GM19351 (cell line): ENCODE measurements around the gene HSDL2.
"Not testable (repeated sequence)": the region's sequence is repeated elsewhere in the genome, so short reads cannot be mapped to it uniquely, and the experiment has no call there.

ENCODE experiments used
- ATAC-seq: cut with Tn5 transposase; IDR thresholded peaks from one replicate; pipeline ENCODE4 v1.9.1; 2021; ENCODE audit warnings: mild to moderate bottlenecking, moderate library complexity; ENCODE audit not compliant: unreplicated experiment

HSDL2 gene

DNA sequence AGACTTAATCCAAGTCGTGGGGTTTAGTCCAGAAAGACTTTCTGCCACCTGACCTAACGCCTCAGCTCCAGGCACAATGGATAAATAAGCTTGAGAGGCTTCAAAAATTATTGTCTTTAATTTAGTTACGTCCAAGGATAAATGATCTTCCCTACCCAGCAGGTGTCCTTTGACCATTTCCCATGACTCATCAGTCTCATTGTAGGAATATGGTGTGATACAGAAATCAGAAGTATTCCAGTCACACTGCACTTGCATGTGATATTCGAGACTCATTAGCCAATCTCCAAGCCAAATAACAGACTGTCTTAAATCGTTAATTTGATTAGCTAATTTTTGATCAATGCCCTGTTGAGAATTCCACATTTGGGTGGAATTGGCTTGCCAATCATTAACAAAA is 13.2 kb downstream of the HSDL2 start:
- ATAC-seq, result not testable (repeated sequence)

DNA sequence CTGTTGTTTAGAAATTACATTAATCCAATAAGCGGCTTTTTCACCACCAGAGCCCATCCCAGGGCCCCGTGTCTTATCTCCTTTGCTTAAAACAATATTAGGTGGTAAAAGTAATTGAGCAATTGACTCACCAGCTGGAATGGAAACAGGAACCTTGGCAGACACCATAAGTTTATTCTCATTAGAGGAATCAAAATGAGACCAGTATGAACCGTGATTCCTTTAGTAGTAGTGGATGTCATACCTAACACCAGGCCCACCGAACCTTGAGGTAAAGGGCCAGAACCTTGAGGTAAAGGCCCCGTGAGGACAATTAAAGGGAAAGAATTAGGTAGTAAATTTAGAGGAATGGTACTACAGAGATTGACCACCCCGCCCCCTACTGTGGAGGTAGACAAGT is 16.5 kb downstream of the HSDL2 start:
- no peak for ATAC-seq

- no peak for ATAC-seq
Measured at GRCh38 chr9:112396872-112397271, 17.0 kb downstream of the HSDL2 start.

- no peak for ATAC-seq
Measured at GRCh38 chr9:112401175-112401815, 21.4 kb downstream of the HSDL2 start.

DNA sequence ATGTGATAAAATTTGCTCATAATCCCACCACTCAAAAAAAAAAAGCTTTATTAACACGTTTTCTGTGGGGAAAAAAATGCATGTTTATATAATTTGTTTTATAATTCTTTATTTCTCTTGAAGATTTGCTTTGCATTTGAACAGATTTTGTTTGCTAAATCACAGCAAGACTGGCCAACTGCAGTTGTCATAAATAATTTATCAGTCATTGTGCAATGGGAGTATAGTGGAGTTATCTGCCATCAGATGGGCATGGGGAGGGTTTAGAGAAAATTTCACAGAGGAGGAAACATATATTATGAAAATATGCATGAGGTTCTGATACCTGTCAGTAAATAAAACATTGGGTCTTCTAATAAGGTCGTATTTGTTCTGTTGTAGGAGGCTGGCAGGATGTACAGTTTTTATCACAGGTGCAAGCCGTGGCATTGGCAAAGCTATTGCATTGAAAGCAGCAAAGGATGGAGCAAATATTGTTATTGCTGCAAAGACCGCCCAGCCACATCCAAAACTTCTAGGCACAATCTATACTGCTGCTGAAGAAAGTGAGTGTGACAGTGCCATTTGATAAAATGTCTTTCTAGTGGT is 23.8 kb downstream of the HSDL2 start:
- no peak for ATAC-seq

GRCh38 chr9:112404508-112404932 is 24.6 kb downstream of the HSDL2 start:
- ATAC-seq, result no peak

DNA sequence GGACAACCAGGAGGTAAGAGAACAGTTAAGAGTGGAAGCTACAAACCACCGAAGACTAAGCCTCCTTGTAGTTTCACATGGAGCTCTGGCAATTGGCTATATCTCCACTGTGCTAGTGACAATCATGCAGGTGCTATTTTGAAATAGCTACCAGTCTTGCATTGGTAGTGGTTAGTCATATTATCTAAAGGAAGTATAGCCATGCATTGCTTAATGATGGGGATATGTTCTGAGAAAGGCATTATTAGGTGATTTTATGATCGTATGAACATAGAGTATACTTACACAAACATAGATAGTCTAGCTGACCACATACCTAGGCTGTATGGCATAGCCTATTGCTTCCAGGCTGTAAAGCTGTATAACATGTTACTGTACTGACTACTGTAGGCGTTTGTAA is 28.4 kb downstream of the HSDL2 start:
- ATAC-seq, result no peak

- no peak for ATAC-seq
Measured at GRCh38 chr9:112408819-112409218, 28.9 kb downstream of the HSDL2 start.

DNA sequence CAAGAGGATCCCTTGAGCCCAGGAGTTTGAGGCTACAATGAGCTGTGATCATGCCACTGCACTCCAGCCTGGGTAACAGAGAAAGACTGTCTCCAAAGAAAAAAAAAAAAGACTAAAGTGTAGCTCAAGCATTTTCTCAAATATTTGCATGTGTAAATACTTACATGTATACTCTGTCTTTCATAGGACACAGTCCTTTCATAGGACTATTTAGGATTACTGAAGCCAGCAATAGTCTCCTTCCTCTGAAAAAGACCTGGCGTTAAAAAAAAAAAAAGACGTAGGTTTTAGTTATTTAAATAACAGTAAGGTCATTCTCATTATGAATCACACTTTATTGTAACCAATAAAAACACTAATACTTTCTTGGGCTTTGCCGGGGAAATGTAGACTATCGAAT is 29.9 kb downstream of the HSDL2 start:
- no peak for ATAC-seq

DNA sequence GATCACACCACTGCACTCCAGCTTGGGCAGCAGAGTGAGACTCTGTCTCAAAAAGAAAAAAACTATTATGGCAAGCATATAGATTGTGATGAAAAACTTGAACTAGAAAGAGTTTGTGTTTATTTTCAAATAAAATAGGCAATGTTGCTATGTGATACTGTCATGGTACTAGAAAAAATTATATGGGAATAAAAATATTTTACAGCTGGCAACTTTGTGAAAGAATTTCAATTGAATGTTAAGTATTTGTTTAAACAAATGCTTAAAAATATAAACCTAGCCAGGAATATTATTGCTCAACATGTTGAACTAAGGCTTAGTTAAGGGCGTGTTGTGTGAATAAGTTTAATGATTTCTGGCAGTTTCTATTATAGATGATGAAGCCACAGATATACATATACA is 31.7 kb downstream of the HSDL2 start:
- no peak for ATAC-seq

DNA sequence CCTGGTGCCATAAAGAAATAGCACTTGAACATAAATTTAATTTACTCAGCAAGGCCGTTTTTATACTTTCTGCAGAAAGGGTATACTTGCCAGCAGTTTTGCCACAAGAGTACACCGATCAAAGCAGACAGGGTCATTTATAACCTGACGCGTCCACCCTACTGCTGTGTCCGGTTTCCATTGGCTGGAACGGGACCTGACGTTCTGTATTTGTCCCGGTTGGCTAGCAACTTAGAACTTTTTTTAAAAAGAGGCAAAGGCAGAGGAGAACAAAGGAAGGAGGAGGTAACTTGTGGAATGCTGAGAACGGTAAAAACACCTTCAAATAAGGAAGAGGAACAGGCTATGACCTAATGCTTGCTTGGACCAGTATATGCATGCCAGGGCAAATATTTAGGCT is 33.8 kb downstream of the HSDL2 start:
- not testable (repeated sequence) for ATAC-seq

- ATAC-seq, result no peak
Measured at GRCh38 chr9:112420208-112420607, 40.3 kb downstream of the HSDL2 start.

- ATAC-seq, result no peak
Measured at GRCh38 chr9:112421771-112422222, 41.9 kb downstream of the HSDL2 start.

DNA sequence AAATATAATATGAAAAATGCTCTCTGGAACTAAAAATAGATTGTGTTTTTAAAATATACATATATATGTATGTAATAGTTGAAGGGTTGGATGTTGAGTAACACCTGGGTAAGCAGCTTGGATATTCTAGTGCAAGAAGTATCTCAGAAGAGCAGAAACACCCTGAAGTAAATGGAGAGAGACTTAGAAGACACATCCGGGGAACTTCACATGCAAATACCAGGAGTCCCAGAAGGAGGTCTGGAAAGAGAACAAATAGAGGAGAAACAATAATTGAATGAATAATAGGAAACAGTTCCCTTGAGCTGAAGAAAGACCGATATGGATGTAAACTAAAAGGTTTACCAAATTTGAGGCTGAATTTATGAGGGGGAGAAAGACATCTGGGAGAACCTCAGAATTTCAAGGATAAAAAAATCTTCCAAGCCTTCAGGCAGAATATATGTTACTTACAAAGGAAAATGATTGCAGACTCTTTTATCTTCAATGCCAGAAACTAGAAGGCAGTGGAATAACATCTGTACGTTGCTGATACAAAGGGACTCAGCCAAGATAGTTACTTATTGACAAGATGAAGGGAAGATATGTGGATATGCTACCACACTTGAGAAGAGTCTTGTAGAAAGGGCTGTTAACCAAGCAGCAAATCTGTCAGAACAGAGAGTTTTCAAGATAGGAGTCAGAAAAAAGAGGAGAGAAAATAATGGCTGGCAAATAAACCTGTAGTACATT is 42.7 kb downstream of the HSDL2 start:
- no peak for ATAC-seq

- no peak for ATAC-seq
Measured at GRCh38 chr9:112430006-112430522, 50.2 kb downstream of the HSDL2 start.

DNA sequence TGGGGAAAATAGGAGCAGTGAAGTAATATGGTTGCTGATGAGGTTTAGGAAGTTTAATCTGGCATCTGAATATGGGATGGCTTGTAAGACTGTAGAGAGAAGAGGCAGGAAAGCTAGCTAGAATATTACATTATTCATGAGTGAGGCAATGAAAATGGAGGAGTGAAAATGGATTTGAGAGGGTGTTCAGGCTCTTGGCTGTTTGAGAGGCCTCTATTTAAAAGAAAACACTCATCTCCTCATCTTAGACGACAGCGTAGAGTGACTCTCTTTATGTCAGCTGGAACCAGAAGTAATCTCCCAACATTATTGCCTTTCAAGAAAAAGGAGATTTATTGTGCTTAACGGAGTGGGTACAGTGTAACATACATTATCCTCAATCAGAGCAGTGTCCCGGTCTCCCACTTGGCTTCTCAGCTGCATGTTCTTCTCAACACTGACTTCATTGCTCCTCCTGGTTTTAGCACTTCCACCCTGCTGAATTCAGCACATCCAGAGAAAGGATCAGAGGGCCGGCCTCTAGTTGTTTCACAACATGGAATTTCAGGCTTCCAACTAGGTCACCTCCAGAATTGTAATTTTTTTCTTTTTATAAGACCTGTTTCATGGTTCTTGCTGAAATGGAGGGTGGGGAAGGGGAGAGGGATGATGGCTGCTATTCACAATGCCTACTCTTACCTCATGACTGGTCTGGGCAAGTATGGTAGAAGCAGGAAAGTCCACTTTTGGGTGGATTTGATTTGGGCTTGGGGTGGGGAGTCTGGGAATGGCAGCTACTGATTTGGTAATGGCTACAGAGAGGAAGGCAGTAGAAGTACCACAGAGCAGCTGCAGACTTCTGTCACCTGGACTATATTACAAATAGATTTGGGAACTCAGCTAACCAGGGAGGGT is 53.8 kb downstream of the HSDL2 start:
- ATAC-seq, result no peak

GRCh38 chr9:112434487-112434886 is 54.6 kb downstream of the HSDL2 start:
- no peak for ATAC-seq

- ATAC-seq, result no peak
Measured at GRCh38 chr9:112437406-112437805, 57.5 kb downstream of the HSDL2 start.

GRCh38 chr9:112439171-112439570 is 59.3 kb downstream of the HSDL2 start:
- ATAC-seq, result no peak

GRCh38 chr9:112439825-112440224 is 59.9 kb downstream of the HSDL2 start:
- ATAC-seq, result no peak

DNA sequence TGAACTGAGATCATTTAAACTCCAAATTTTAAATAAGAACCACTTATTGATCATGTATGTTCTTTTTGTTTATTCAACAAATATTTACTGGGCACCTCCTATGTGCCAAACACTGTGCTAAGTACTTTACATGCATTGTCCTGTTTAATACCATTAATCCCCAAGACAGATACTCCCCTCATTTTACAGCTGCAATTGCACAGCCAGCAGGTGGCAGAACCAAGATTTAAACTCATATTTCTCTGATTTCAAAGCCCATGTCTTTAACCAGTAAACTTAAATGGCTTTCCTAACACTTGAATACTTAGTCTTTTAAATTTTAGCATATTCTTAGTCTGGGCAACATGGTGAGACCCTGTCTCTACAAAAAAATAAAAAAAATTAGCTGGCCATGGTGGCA is 63.3 kb downstream of the HSDL2 start:
- ATAC-seq, result no peak
